OCI-LY7 (cell line): ENCODE data around the gene ZC4H2.

Source experiments
- CTCF ChIP-seq: fragments of 200-600 bp; sonication (generic); conservative IDR thresholded peaks from 2 replicates; pipeline ENCODE4 v1.5.1; 2014; ENCODE audit warnings: mild to moderate bottlenecking, antibody characterized with exemption, low read length, moderate library complexity, mixed read lengths
- EZH2phosphoT487 ChIP-seq: fragments of 200-600 bp; sonication (generic); IDR thresholded peaks from 2 replicates; pipeline ENCODE4 v1.6.1; 2018; ENCODE audit warnings: low read depth, borderline replicate concordance, mild to moderate bottlenecking, mixed run types, antibody characterized with exemption, low read length, moderate library complexity, mixed read lengths

GRCh38 chrX:64975491-64975890 is 759 bp downstream of the ZC4H2 start:
- TF ChIP-seq CTCF (no peak), EZH2phosphoT487 (no peak)
